T follicular helper cell (primary cell): ENCODE data around the gene METTL18.

Experiments used
- DNase-seq: peaks from one replicate; pipeline ENCODE4 v3.0.0-alpha.2; 2020; ENCODE audit warnings: low read depth

Gene METTL18

GRCh38 chr1:169785267-169785666 is 9.4 kb downstream of the METTL18 start:
- no peak for DNase-seq

- DNase-seq, result no peak
Observed at GRCh38 chr1:169784102-169784501, 10.6 kb downstream of the METTL18 start.

- no peak for DNase-seq
Observed at GRCh38 chr1:169782596-169782995, 12.1 kb downstream of the METTL18 start.

GRCh38 chr1:169779970-169780369 is 14.7 kb downstream of the METTL18 start:
- no peak for DNase-seq

GRCh38 chr1:169779150-169779549 is 15.6 kb downstream of the METTL18 start:
- no peak for DNase-seq

- DNase-seq, result no peak
Observed at GRCh38 chr1:169776440-169776839, 18.3 kb downstream of the METTL18 start.

- no peak for DNase-seq
Observed at GRCh38 chr1:169768161-169768560, 26.5 kb downstream of the METTL18 start.

GRCh38 chr1:169765580-169766331 is 29.0 kb downstream of the METTL18 start:
- no peak for DNase-seq

GRCh38 chr1:169764919-169765318 is 29.8 kb downstream of the METTL18 start:
- DNase-seq, result no peak

- DNase-seq, result no peak
Observed at GRCh38 chr1:169762699-169763098, 32.0 kb downstream of the METTL18 start.

- no peak for DNase-seq
Observed at GRCh38 chr1:169759038-169759437, 35.7 kb downstream of the METTL18 start.

- no peak for DNase-seq
Observed at GRCh38 chr1:169753549-169753948, 41.2 kb downstream of the METTL18 start.

GRCh38 chr1:169750041-169750440 is 44.7 kb downstream of the METTL18 start:
- no peak for DNase-seq

GRCh38 chr1:169746550-169746949 is 48.2 kb downstream of the METTL18 start:
- DNase-seq, result no peak

- no peak for DNase-seq
Observed at GRCh38 chr1:169745015-169745861, 49.5 kb downstream of the METTL18 start.
